ENCODE results near the gene TGM1. TPM values are rescaled to one million over a fixed set of nuclear protein-coding genes. Genes with fewer than 3 reads are reported as not detected.

TGM1 gene
- total RNA-seq, 4 donors from 2014 or later: 1.2 to 11.3 (median 5.9) TPM

- H3K36me3 ChIP-seq: peaks cover 0 to 57% (median 0%) of the 10 kb centered on the region in 3 donors
- H3K4me1 ChIP-seq: peaks cover 0 to 40% (median 7%) of the 10 kb centered on the region in 4 donors
- no peak overlapping the region for H3K27ac ChIP-seq
- H3K9me3 ChIP-seq: no peaks in the 10 kb centered on the region
- no peaks in the 10 kb centered on the region for H3K27me3 ChIP-seq
- peak overlapping the region in 1 of 4 donors; percentile 73 for H3K4me3 ChIP-seq
- TF ChIP-seq CTCF (IDR thresholded peaks at IDR 0.05) (no peak), POLR2A (IDR thresholded peaks at IDR 0.05) (no peak)
- DNase-seq: no peak
Measured at GRCh38 chr14:24240110-24240918, 22.7 kb downstream of the TGM1 start.

DNA sequence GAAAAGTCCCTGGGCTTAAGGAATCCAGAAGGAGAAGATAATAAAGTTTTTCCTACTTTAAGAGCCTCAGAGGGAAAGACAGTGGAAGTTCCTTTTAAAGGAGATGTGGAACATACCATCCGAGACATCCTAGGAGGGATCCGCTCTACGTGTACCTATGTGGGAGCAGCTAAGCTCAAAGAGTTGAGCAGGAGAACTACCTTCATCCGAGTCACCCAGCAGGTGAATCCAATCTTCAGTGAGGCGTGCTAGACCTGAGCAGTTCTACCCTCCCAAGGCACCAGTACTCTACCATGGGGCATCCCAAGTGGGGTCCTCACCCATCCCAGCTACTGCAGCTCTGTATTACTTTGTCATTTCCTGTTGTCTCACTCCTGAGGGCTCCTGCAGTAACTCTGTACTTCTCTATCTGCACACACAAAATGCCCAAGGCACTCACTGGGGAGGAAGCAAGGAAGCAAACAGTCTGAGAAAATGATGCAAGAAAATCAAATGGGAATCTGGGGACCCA is 24.4 kb downstream of the TGM1 start:
- H3K4me1 ChIP-seq: peaks cover 0 to 48% (median 8%) of the 10 kb centered on the region in 4 donors
- TF ChIP-seq CTCF (IDR thresholded peaks at IDR 0.05): no peak
- no peak for TF ChIP-seq POLR2A (IDR thresholded peaks at IDR 0.05)
- DNase-seq: no peak
- no peak overlapping the region for H3K4me3 ChIP-seq
- H3K9me3 ChIP-seq: no peaks in the 10 kb centered on the region
- H3K27me3 ChIP-seq: no peaks in the 10 kb centered on the region
- H3K27ac ChIP-seq: no peak overlapping the region
- H3K36me3 ChIP-seq: peaks cover 0 to 61% (median 0%) of the 10 kb centered on the region in 3 donors

- DNase-seq: no peak
- Histone ChIP-seq H3K4me1 (peaks cover 0 to 48% (median 11%) of the 10 kb centered on the region in 4 donors), H3K27ac (no peak overlapping the region), H3K4me3 (no peak overlapping the region), H3K9me3 (no peaks in the 10 kb centered on the region), H3K27me3 (no peaks in the 10 kb centered on the region), H3K36me3 (peaks cover 0 to 61% (median 0%) of the 10 kb centered on the region in 3 donors)
- TF ChIP-seq POLR2A (IDR thresholded peaks at IDR 0.05) (no peak), CTCF (IDR thresholded peaks at IDR 0.05) (no peak)
Measured at GRCh38 chr14:24238123-24238522, 24.9 kb downstream of the TGM1 start.

DNA sequence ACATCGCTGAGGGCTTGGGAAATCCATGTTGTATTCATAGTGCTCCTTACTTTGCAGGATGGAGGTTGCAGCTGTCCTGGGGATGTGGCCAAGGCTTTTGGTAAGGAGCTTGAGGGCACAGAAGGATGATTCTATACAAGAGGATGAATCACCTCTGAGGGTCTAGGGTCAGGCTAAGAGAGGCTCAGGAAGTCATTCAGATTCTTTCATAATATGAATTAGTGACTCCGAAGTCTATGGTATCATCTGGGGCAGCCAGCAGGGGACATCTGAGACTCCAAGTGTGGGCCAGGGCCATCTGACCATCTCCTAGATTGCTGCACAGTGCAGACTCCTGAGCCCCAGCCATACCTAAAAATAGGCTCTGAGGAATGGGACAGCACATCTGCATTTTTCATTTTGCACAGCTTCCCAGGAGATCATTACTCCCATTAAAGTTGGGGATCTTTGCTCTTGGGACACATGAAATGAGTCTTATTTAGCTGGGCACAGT is 25.5 kb downstream of the TGM1 start:
- Histone ChIP-seq H3K27ac (no peak overlapping the region), H3K9me3 (no peaks in the 10 kb centered on the region), H3K4me3 (no peak overlapping the region), H3K36me3 (peaks cover 0 to 61% (median 0%) of the 10 kb centered on the region in 3 donors), H3K27me3 (no peaks in the 10 kb centered on the region), H3K4me1 (peaks cover 0 to 48% (median 11%) of the 10 kb centered on the region in 4 donors)
- no peak for TF ChIP-seq POLR2A (IDR thresholded peaks at IDR 0.05)
- no peak for TF ChIP-seq CTCF (IDR thresholded peaks at IDR 0.05)
- DNase-seq: no peak

DNA sequence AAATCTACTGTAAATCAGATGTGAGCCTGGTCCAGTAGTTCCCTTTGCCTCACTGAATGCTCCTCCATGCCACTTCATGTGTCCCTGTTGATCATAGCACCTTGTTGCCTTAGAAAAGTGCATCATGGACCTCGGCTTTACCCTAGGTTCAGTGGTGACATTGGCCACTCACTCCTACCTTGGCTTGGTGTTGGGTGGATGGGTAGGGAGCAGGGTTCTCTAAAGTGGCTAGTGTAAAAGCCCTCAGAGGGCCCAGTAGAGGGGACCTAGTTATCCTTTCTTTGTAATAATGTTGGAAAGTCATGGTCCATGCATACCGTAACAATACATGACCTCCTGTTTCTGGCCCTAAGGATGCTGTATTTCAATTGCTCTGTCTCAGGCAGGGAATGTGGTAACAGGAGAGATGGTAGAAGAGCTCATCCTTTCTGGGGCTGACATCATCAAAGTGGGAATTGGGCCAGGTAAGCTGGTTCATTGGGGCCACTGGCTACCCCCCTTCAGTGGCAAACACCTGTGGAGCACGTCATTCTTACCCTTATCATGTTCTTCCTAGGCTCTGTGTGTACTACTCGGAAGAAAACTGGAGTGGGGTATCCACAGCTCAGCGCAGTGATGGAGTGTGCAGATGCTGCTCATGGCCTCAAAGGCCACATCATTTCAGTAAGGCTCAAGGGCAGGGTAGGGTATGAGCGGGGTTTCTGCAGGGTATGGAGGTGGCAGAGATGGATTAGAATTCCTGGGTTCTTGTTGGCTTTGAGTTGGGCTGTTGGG is 26.1 kb downstream of the TGM1 start:
- DNase-seq: no peak
- Histone ChIP-seq H3K27me3 (no peaks in the 10 kb centered on the region), H3K4me3 (no peak overlapping the region), H3K4me1 (peaks cover 0 to 48% (median 11%) of the 10 kb centered on the region in 4 donors), H3K27ac (no peak overlapping the region), H3K36me3 (peaks cover 0 to 61% (median 0%) of the 10 kb centered on the region in 3 donors), H3K9me3 (no peaks in the 10 kb centered on the region)
- TF ChIP-seq CTCF (IDR thresholded peaks at IDR 0.05) (no peak), POLR2A (IDR thresholded peaks at IDR 0.05) (no peak)

All from Peyer's patch (tissue), 4 donors.